C4-2B (cell line): ENCODE measurements around the gene ATP5IF1.

Source experiments
- CTCF ChIP-seq: fragments of 450-650 bp; conservative IDR thresholded peaks from 2 replicates; pipeline ENCODE4 v1.5.1; 2017; ENCODE audit warnings: mild to moderate bottlenecking
- ZFX ChIP-seq: fragments of 450-650 bp; IDR thresholded peaks from 2 replicates; pipeline ENCODE4 v1.6.1; 2017

GRCh38 chr1:28256197-28256827 is 20.4 kb downstream of the ATP5IF1 start:
- TF ChIP-seq CTCF, result no peak
- no peak for TF ChIP-seq ZFX
